Vagina (tissue), 2 donors: ENCODE results near the gene COL2A1.

Experiments used
- CTCF ChIP-seq, 3 experiments: fragments of 450-650 bp in 2 of 3; fragments of 200-600 bp in 1 of 3; sonication (generic) in 1 of 3; IDR thresholded peaks; one replicate each; pipeline ENCODE4 v1.5.1; 2017 to 2019; ENCODE audit warnings: antibody characterized with exemption in 3 of 3, mild to moderate bottlenecking in 2 of 3, moderate library complexity in 2 of 3
- POLR2A ChIP-seq, 2 donors: fragments of 450-650 bp; IDR thresholded peaks; one replicate each; pipeline ENCODE4 v1.6.1; 2017; ENCODE audit warnings: antibody characterized with exemption in 2 of 2, mild to moderate bottlenecking in 2 of 2, moderate library complexity in 2 of 2

- TF ChIP-seq POLR2A (IDR thresholded peaks at IDR 0.05) (no peak), CTCF (IDR thresholded peaks at IDR 0.05) (no peak)
These were observed 27.1 kb upstream of the COL2A1 start for GRCh38 chr12:48031135-48031960.
